RWPE2 (cell line): Measurements from ENCODE around the gene SCART1.

Experiments
- ATAC-seq: fragments of 200-7000 bp; cut with Tn5 transposase; 3 replicates; pipeline ENCODE4 v1.9.1; 2021; ENCODE audit warnings: low read depth
- DNase-seq: peaks from one replicate; pipeline ENCODE4 v3.0.0-alpha.2; 2020; ENCODE audit warnings: low spot score
- H3K27ac ChIP-seq: fragments of 450-650 bp; 2 replicates; pipeline ENCODE4 v1.5.1; 2017; ENCODE audit warnings: mild to moderate bottlenecking; ENCODE audit not compliant: poor library complexity, severe bottlenecking
- H3K27me3 ChIP-seq: fragments of 250-450 bp; sonication (Bioruptor Pico); 2 replicates; pipeline ENCODE4 v1.5.1; 2021; ENCODE audit warnings: mild to moderate bottlenecking, moderate library complexity; ENCODE audit not compliant: insufficient read depth, poor library complexity, severe bottlenecking
- H3K36me3 ChIP-seq: fragments of 250-450 bp; sonication (Bioruptor Pico); 2 replicates; pipeline ENCODE4 v1.5.1; 2020; ENCODE audit warnings: low read depth, mild to moderate bottlenecking, moderate library complexity
- H3K4me1 ChIP-seq: fragments of 250-450 bp; sonication (Bioruptor Pico); 2 replicates; pipeline ENCODE4 v1.5.1; 2021; ENCODE audit warnings: mild to moderate bottlenecking, moderate library complexity; ENCODE audit not compliant: insufficient read depth, poor library complexity, severe bottlenecking
- H3K4me3 ChIP-seq: fragments of 250-450 bp; sonication (Bioruptor Pico); 2 replicates; pipeline ENCODE4 v1.5.1; 2021; ENCODE audit warnings: mild to moderate bottlenecking, moderate library complexity; ENCODE audit not compliant: severe bottlenecking
- H3K9me3 ChIP-seq: fragments of 250-450 bp; sonication (Bioruptor Pico); 2 replicates; pipeline ENCODE4 v1.5.1; 2021; ENCODE audit warnings: mild to moderate bottlenecking, moderate library complexity; ENCODE audit not compliant: severe bottlenecking
- TF ChIP-seq, protein P1 (sequence below): fragments of 450-650 bp; IDR thresholded peaks from one replicate; pipeline ENCODE4 v1.5.1; 2017; ENCODE audit warnings: mild to moderate bottlenecking, moderate library complexity; ENCODE audit not compliant: poor library complexity, severe bottlenecking

The SCART1 gene

GRCh38 chr10:133442967-133443924 is 10.5 kb upstream of the SCART1 start:
- Histone ChIP-seq H3K4me1 (no peaks in the 10 kb centered on the region), H3K27me3 (no peaks in the 10 kb centered on the region), H3K36me3 (no peaks in the 10 kb centered on the region), H3K4me3 (no peak overlapping the region), H3K27ac (no peak overlapping the region), H3K9me3 (peaks cover 11% of the 10 kb centered on the region)
- no peak for DNase-seq
- ATAC-seq, result no peak
- TF ChIP-seq, protein P1, sequence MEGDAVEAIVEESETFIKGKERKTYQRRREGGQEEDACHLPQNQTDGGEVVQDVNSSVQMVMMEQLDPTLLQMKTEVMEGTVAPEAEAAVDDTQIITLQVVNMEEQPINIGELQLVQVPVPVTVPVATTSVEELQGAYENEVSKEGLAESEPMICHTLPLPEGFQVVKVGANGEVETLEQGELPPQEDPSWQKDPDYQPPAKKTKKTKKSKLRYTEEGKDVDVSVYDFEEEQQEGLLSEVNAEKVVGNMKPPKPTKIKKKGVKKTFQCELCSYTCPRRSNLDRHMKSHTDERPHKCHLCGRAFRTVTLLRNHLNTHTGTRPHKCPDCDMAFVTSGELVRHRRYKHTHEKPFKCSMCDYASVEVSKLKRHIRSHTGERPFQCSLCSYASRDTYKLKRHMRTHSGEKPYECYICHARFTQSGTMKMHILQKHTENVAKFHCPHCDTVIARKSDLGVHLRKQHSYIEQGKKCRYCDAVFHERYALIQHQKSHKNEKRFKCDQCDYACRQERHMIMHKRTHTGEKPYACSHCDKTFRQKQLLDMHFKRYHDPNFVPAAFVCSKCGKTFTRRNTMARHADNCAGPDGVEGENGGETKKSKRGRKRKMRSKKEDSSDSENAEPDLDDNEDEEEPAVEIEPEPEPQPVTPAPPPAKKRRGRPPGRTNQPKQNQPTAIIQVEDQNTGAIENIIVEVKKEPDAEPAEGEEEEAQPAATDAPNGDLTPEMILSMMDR, result no peak

GRCh38 chr10:133444342-133445267 is 9.1 kb upstream of the SCART1 start:
- no peak overlapping the region for H3K27ac ChIP-seq
- TF ChIP-seq, protein P1, result no peak
- peaks cover 17% of the 10 kb centered on the region for H3K9me3 ChIP-seq
- ATAC-seq (no peak), DNase-seq (no peak)
- H3K27me3 ChIP-seq, result no peaks in the 10 kb centered on the region
- H3K36me3 ChIP-seq, result no peaks in the 10 kb centered on the region
- no peak overlapping the region for H3K4me3 ChIP-seq
- H3K4me1 ChIP-seq, result no peaks in the 10 kb centered on the region

- H3K4me1 ChIP-seq, result no peaks in the 10 kb centered on the region
- TF ChIP-seq, protein P1, result no peak
- ATAC-seq, result no peak
- H3K27ac ChIP-seq, result no peak overlapping the region
- H3K4me3 ChIP-seq, result no peak overlapping the region
- H3K36me3 ChIP-seq, result no peaks in the 10 kb centered on the region
- peaks cover 17% of the 10 kb centered on the region for H3K9me3 ChIP-seq
- H3K27me3 ChIP-seq, result no peaks in the 10 kb centered on the region
- no peak for DNase-seq
Measured at GRCh38 chr10:133445268-133445732, 8.4 kb upstream of the SCART1 start.

DNA sequence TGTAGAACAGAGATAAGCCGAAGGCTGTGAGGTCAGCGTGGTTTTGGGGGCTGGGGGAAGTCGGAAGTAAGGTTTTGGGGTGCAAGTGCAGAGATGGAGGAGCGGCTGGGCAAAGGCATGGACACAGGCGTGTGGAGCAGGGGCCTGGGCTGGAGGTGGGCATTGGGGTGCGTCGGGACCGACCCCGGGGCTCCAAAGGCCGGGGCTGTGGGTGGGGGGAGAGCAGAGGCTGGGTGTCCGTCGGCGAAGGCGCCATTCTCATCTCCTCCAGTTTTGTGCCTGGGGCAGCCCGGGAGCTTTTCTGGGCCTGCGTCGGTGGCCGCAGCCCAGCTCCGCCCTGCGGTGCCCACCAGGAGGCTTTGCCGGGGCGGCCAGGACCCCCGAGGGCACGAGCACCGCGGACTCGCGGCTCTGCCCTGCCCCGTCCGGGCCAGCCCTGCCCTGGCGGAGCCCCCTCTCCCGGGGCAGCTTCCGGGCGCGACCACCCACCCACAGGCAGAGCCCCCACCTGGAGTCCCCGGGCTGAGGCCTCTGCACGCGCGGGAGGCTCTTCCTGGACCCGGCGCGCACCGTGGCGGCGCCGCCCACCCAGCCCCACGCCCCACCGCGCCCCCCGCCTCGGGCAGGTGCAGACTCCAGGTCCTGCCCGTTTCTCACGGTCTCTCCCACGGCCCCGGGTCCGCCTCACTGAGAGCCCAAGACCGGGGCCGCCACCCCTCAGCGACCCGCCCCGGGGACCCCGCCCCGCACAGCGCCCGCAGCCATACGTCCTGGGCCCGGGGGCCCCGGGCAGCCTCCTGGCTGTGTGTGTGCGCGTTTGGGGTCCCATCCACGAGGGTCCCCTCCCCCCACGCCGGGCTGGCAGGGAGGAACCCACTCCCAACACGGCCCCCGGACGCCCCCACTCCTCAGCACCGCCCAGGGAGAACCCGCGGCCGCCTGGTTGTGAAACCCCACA is 7.7 kb upstream of the SCART1 start:
- Histone ChIP-seq H3K27me3 (no peaks in the 10 kb centered on the region), H3K36me3 (no peaks in the 10 kb centered on the region), H3K4me1 (no peaks in the 10 kb centered on the region), H3K9me3 (peaks cover 17% of the 10 kb centered on the region), H3K27ac (no peak overlapping the region), H3K4me3 (no peak overlapping the region)
- no peak for ATAC-seq
- TF ChIP-seq, protein P1, result no peak
- DNase-seq, result no peak
